Stimulated activated CD8-positive, alpha-beta memory T cell treated with anti-CD3 and anti-CD28 coated beads, Interleukin-4, amount 100 ng/mL, for 4 hours (primary cell): ENCODE measurements around the gene GCN1.

Experiments used
- DNase-seq, 2 donors: peaks; one replicate each; pipeline ENCODE4 v3.0.0-alpha.2; 2020; ENCODE audit warnings: low read depth in 2 of 2, low spot score in 1 of 2

The GCN1 gene

GRCh38 chr12:120142231-120142877, 52.2 kb downstream of the GCN1 start:
- no peak for DNase-seq

GRCh38 chr12:120141336-120141735, 53.2 kb downstream of the GCN1 start:
- DNase-seq, result no peak

GRCh38 chr12:120140603-120141002, 53.9 kb downstream of the GCN1 start:
- DNase-seq, result no peak

GRCh38 chr12:120139958-120140357, 54.6 kb downstream of the GCN1 start:
- DNase-seq, result no peak

- no peak for DNase-seq
Measured at GRCh38 chr12:120138366-120138765, 56.1 kb downstream of the GCN1 start.

GRCh38 chr12:120137833-120138232, 56.7 kb downstream of the GCN1 start:
- DNase-seq, result no peak

- no peak for DNase-seq
Measured at GRCh38 chr12:120136093-120136770, 58.3 kb downstream of the GCN1 start.

- DNase-seq, result no peak
Measured at GRCh38 chr12:120134307-120134980, 60.1 kb downstream of the GCN1 start.

GRCh38 chr12:120132863-120133385, 61.6 kb downstream of the GCN1 start:
- DNase-seq, result no peak

GRCh38 chr12:120132054-120132836, 62.3 kb downstream of the GCN1 start:
- DNase-seq, result no peak

GRCh38 chr12:120131116-120131515, 63.4 kb downstream of the GCN1 start:
- DNase-seq, result no peak

GRCh38 chr12:120130011-120130410, 64.5 kb downstream of the GCN1 start:
- no peak for DNase-seq

GRCh38 chr12:120126635-120127005, 67.9 kb downstream of the GCN1 start:
- DNase-seq, result no peak

- DNase-seq, result no peak
Measured at GRCh38 chr12:120125792-120126634, 68.5 kb downstream of the GCN1 start.

GRCh38 chr12:120125029-120125428, 69.5 kb downstream of the GCN1 start:
- no peak for DNase-seq

GRCh38 chr12:120121766-120122293, 72.7 kb downstream of the GCN1 start:
- DNase-seq, result no peak

GRCh38 chr12:120121343-120121742, 73.2 kb downstream of the GCN1 start:
- DNase-seq, result no peak

- no peak for DNase-seq
Measured at GRCh38 chr12:120119271-120119973, 75.1 kb downstream of the GCN1 start.

GRCh38 chr12:120118321-120119061, 76.0 kb downstream of the GCN1 start:
- DNase-seq, result no peak
